ENCODE measurements around the gene COBL.

Gene COBL

DNA sequence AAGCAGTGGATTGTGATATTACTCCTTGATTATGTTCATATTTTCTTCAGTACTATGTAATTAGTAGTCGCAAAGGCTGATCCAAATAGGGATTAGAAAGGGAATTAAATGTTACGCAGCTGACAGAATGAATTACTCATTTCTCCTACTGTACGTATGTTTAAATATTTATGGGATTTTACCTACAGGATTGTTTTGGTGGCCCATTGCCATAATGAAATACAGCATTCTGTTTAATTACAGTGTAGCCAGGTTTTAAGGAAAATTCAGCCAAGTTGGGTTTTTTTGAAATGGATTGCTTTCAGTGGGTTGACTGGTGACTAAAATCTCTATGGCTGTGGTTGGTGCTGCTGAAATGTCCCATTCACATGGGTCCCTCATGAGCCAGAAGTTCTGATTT lies 336.2 kb downstream of the COBL start:
- no peak for DNase-seq

- DNase-seq: no peak
Measured at GRCh38 chr7:50978633-50979215, 337.9 kb downstream of the COBL start.

- no peak for DNase-seq
Measured at GRCh38 chr7:50977421-50977820, 339.2 kb downstream of the COBL start.

DNA sequence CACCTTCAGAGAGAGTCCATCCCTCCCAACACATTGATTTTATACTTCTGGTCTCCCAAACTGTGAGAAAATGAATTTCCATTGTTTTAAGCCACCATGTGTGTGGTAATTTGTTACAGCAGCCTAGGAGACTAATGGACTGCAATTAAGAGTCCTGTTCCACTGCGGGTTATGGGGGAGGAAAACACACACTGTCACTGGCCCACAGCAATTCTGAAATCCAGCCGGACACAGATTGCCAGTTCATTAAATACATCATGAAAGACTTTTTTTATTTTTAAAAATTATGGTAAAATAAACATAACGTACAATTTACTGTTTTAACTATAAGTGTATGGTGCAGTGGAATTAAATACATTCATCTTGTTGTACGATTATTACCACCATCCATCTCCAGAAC lies 340.5 kb downstream of the COBL start:
- no peak for DNase-seq

GRCh38 chr7:50974240-50974639 lies 342.4 kb downstream of the COBL start:
- DNase-seq: no peak

DNA sequence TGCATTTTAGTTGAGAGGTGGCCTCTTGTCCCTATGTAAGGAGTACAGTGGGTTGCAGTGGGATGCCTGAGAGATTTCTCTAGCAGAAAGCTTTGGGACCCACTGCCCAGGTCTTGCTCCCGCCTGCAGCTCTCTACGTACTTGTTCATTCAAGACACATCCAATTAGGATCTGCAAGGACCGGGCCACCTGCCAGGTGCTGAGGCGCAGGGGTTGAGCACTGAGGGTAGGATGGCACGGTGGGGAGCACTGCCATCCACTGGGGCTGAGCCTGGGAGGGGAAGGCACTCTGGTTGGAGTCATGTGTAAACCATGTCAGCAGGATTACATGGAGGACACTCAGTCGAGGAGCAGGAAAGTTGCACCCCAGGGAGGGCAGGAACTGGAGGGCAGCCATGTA lies 342.8 kb downstream of the COBL start:
- no peak for DNase-seq

DNA sequence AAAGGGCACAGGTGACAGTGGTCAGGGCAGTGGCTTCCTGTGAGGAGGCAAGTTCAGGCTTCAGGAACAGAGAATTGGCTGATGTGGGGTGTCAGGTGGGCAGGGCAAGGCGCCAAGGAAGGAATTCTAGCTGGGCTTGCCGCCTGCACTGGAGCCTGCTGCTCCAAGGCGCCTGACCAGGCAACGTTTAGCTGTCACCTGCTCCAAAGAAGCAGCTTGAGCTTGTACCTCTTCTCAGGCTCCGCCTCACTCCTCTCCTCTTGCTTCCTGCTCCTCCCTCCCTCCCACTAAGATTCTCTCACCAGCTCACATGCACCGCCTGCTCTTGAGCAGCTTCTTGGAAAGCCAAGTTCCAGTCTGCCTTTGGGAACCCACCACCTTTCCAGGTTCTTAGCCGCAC lies 346.5 kb downstream of the COBL start:
- DNase-seq: no peak

All from femur (tissue), 1 donor.